C4-2B (cell line): ENCODE data around the gene RPS6KA6.
"Not testable (repeated sequence)": the region's sequence is repeated elsewhere in the genome, so short reads cannot be mapped to it uniquely, and the experiment has no call there.

Source experiments
- H3K27ac ChIP-seq: fragments of 450-650 bp; 2 replicates; pipeline ENCODE4 v1.5.1; 2017
- CTCF ChIP-seq: fragments of 450-650 bp; conservative IDR thresholded peaks from 2 replicates; pipeline ENCODE4 v1.5.1; 2017; ENCODE audit warnings: mild to moderate bottlenecking
- ZFX ChIP-seq: fragments of 450-650 bp; IDR thresholded peaks from 2 replicates; pipeline ENCODE4 v1.6.1; 2017

RPS6KA6 gene

GRCh38 chrX:84099120-84099519, 88.9 kb downstream of the RPS6KA6 start:
- H3K27ac ChIP-seq, result no peak overlapping the region
- TF ChIP-seq CTCF, result no peak
- TF ChIP-seq ZFX, result no peak

GRCh38 chrX:84079479-84080197, 108.4 kb downstream of the RPS6KA6 start:
- not testable (repeated sequence) for H3K27ac ChIP-seq

GRCh38 chrX:84078991-84079390, 109.0 kb downstream of the RPS6KA6 start:
- H3K27ac ChIP-seq, result no peak overlapping the region
- TF ChIP-seq CTCF, result no peak
- no peak for TF ChIP-seq ZFX

GRCh38 chrX:84064814-84065213, 123.2 kb downstream of the RPS6KA6 start:
- no peak overlapping the region for H3K27ac ChIP-seq
- TF ChIP-seq CTCF (no peak), ZFX (no peak)

GRCh38 chrX:84064164-84064563, 123.8 kb downstream of the RPS6KA6 start:
- TF ChIP-seq ZFX (no peak), CTCF (no peak)
- H3K27ac ChIP-seq, result no peak overlapping the region

GRCh38 chrX:84047339-84047738, 140.7 kb downstream of the RPS6KA6 start:
- 0 out of 2 replicates have a peak overlapping the region, but pooled peaks have one; percentile 25 for H3K27ac ChIP-seq
- TF ChIP-seq CTCF (no peak), ZFX (no peak)

GRCh38 chrX:84046403-84046984, 141.5 kb downstream of the RPS6KA6 start:
- TF ChIP-seq ZFX (no peak), CTCF (peak; percentile 81)
- H3K27ac ChIP-seq, result peak overlapping the region; percentile 25; the same call in 1 of the 2 replicates

- no peak overlapping the region for H3K27ac ChIP-seq
- no peak for TF ChIP-seq ZFX
- TF ChIP-seq CTCF, result no peak
These were observed 143.9 kb downstream of the RPS6KA6 start for GRCh38 chrX:84044051-84044450.
